ENCODE data around the gene RALGPS2. TPM values are rescaled to one million over a fixed set of nuclear protein-coding genes. Genes with fewer than 3 reads are reported as not detected.

RALGPS2 gene
- total and polyA plus RNA-seq, 2 of the 13 experiments (the other 11 are each of a cell fraction or from before 2014, with no cell fraction given) = 15.6 to 36.0 TPM

GRCh38 chr1:178940068-178940765, 215.2 kb downstream of the RALGPS2 start:
- Histone ChIP-seq H2AFZ (ENCODE audit: low read length) (no peak overlapping the region), H3K79me2 (ENCODE audit: insufficient read depth, low read length) (no peaks in the 10 kb centered on the region), H3K9me3 (ENCODE audit: low read length) (no peaks in the 10 kb centered on the region), H3K9ac (ENCODE audit: insufficient read depth, low read depth, low read length) (no peak overlapping the region), H3K27ac (ENCODE audit: extremely low read length, insufficient read depth, low read length) (no peak overlapping the region), H3K4me2 (ENCODE audit: low read depth, low read length) (no peak overlapping the region), H3K4me3 (replicated peaks in 1 of 3; ENCODE audit: insufficient read depth in 1 of 3, low read depth in 2 of 3, low read length in 3 of 3) (no peak overlapping the region), H3K4me1 (ENCODE audit: insufficient read depth, low read length) (peaks cover 20% of the 10 kb centered on the region; the same call in 1 of the 2 replicates), H3K27me3 (ENCODE audit: control insufficient read depth in 1 of 2, insufficient read depth in 2 of 2, low read length in 2 of 2) (peaks cover 6 to 14% of the 10 kb centered on the region in 2 experiments; a peak in 3 of 5 replicates), H4K20me1 (ENCODE audit: insufficient read depth, low read length) (no peaks in the 10 kb centered on the region), H3K36me3 (replicated peaks in 1 of 2; ENCODE audit: control insufficient read depth in 1 of 2, insufficient read depth in 2 of 2, low read length in 2 of 2) (no peaks in the 10 kb centered on the region)
- no peak for FAIRE-seq
- DNase-seq (ENCODE audit: low spot score) = no peak
- WGBS (ENCODE audit: low lambda C conversion rate) = 47% methylated on average over 6 of the region's 7 CpGs
- ATAC-seq = no peak
- ChIA-PET POLR2A (no interaction called here), CTCF (ENCODE audit: low intra/inter-chr PET ratio, low total read pairs) (no interaction called here)
- TF ChIP-seq ZFP36 (IDR thresholded peaks at IDR 0.05; ENCODE audit: borderline replicate concordance, low read depth, low read length, partially characterized antibody) (no peak), SPEN (CRISPR knock-in tag; IDR thresholded peaks at IDR 0.05; ENCODE audit: low read depth) (no peak)
- BruUV-seq (replicated peaks) = no TSS peak
- intact Hi-C loops (cut with micrococcal nuclease; ENCODE audit: unreplicated experiment) (no loop called here), in situ Hi-C loops (cut with HindIII; ENCODE audit: extremely low pct_ligation_motif_present, low pct_unique_long_range_greater_than_20kb) (no loop called here)

GRCh38 chr1:178941261-178941689, 216.2 kb downstream of the RALGPS2 start:
- Histone ChIP-seq H3K4me3 (replicated peaks in 1 of 3; ENCODE audit: insufficient read depth in 1 of 3, low read depth in 2 of 3, low read length in 3 of 3) (no peak overlapping the region), H3K36me3 (replicated peaks in 1 of 2; ENCODE audit: control insufficient read depth in 1 of 2, insufficient read depth in 2 of 2, low read length in 2 of 2) (no peaks in the 10 kb centered on the region), H3K9ac (ENCODE audit: insufficient read depth, low read depth, low read length) (no peak overlapping the region), H3K4me1 (ENCODE audit: insufficient read depth, low read length) (peaks cover 22% of the 10 kb centered on the region; the same call in 1 of the 2 replicates), H3K27ac (ENCODE audit: extremely low read length, insufficient read depth, low read length) (no peak overlapping the region), H3K4me2 (ENCODE audit: low read depth, low read length) (no peak overlapping the region), H3K9me3 (ENCODE audit: low read length) (no peaks in the 10 kb centered on the region), H4K20me1 (ENCODE audit: insufficient read depth, low read length) (no peaks in the 10 kb centered on the region), H3K27me3 (ENCODE audit: control insufficient read depth in 1 of 2, insufficient read depth in 2 of 2, low read length in 2 of 2) (peaks cover 6 to 14% of the 10 kb centered on the region in 2 experiments; a peak in 3 of 5 replicates), H2AFZ (ENCODE audit: low read length) (no peak overlapping the region), H3K79me2 (ENCODE audit: insufficient read depth, low read length) (no peaks in the 10 kb centered on the region)
- POLR2A ChIA-PET = no interaction called here
- WGBS (ENCODE audit: low lambda C conversion rate) = 82% methylated on average over 11 of the region's 11 CpGs
- no peak for DNase-seq (ENCODE audit: low spot score)
- CTCF ChIA-PET (ENCODE audit: low intra/inter-chr PET ratio, low total read pairs) = no interaction called here
- no TSS peak for BruUV-seq (replicated peaks)
- no peak for FAIRE-seq
- TF ChIP-seq BHLHE40 (IDR thresholded peaks at IDR 0.05; ENCODE audit: low read length) (no peak), CC2D1A (CRISPR knock-in tag; IDR thresholded peaks at IDR 0.05) (no peak), GPBP1L1 (CRISPR knock-in tag; IDR thresholded peaks at IDR 0.05) (no peak), ZBTB3 (CRISPR knock-in tag; IDR thresholded peaks at IDR 0.05; ENCODE audit: borderline replicate concordance, low read depth) (no peak), ZNF431 (CRISPR knock-in tag; IDR thresholded peaks at IDR 0.05; ENCODE audit: borderline replicate concordance, low read depth) (no peak)
- ATAC-seq = no peak
- intact Hi-C loops (cut with micrococcal nuclease; ENCODE audit: unreplicated experiment) (no loop called here), in situ Hi-C loops (cut with HindIII; ENCODE audit: extremely low pct_ligation_motif_present, low pct_unique_long_range_greater_than_20kb) (no loop called here)

Data from HepG2 (cell line).